Spleen (tissue), 11 donors: Measurements from ENCODE around the gene GALNT16. TPM values are rescaled to one million over a fixed set of nuclear protein-coding genes. Genes with fewer than 3 reads are reported as not detected.
A peak's percentile ranks its signal among the peaks of the same experiment; 100 is the strongest.

Experiments
- DNase-seq: peaks from one replicate; pipeline ENCODE4 v3.0.0-alpha.2; 2020
- H3K27ac ChIP-seq, 8 donors: fragments of 200-600 bp; sonication (generic) in 7 of 8; 1 replicate in 4 of 8; 2 replicates in 4 of 8; pipeline versions ENCODE4 v1.5.0 to v1.8.0; 2016 to 2021; ENCODE audit warnings: inconsistent platforms in 4 of 8, mild to moderate bottlenecking in 4 of 8, moderate library complexity in 1 of 8
- H3K27me3 ChIP-seq, 7 donors: fragments of 200-600 bp; sonication (generic) in 6 of 7; replicated peaks in 1 of 7; 1 replicate in 4 of 7; 2 replicates in 3 of 7; pipeline versions ENCODE4 v1.5.0 to v1.8.0; 2016 to 2021; ENCODE audit warnings: inconsistent platforms in 3 of 7, mild to moderate bottlenecking in 1 of 7
- H3K36me3 ChIP-seq, 6 donors: fragments of 200-600 bp; sonication (generic) in 5 of 6; 1 replicate in 4 of 6; 2 replicates in 2 of 6; pipeline versions ENCODE4 v1.5.0 to v1.8.0; 2016 to 2021; ENCODE audit warnings: inconsistent platforms in 2 of 6
- H3K4me1 ChIP-seq, 6 donors: fragments of 200-600 bp; sonication (generic) in 5 of 6; 1 replicate in 3 of 6; 2 replicates in 3 of 6; pipeline versions ENCODE4 v1.5.0 to v1.8.0; 2016 to 2021; ENCODE audit warnings: inconsistent platforms in 3 of 6
- H3K4me3 ChIP-seq, 8 donors: fragments of 200-600 bp; sonication (generic) in 7 of 8; 1 replicate in 4 of 8; 2 replicates in 4 of 8; pipeline versions ENCODE4 v1.5.0 to v1.8.0; 2016 to 2021; ENCODE audit warnings: inconsistent platforms in 4 of 8, mild to moderate bottlenecking in 4 of 8, moderate library complexity in 2 of 8
- H3K9me3 ChIP-seq, 8 donors: fragments of 200-600 bp; sonication (generic) in 7 of 8; 1 replicate in 4 of 8; 2 replicates in 4 of 8; pipeline versions ENCODE4 v1.5.0 to v1.8.0; 2016 to 2021; ENCODE audit warnings: inconsistent platforms in 4 of 8
- POLR2A ChIP-seq, 3 donors: fragments of 450-650 bp; IDR thresholded peaks; one replicate each; pipeline ENCODE4 v1.5.1; 2017; ENCODE audit warnings: antibody characterized with exemption in 3 of 3, mild to moderate bottlenecking in 1 of 3
- POLR2AphosphoS5 ChIP-seq, 3 donors: sonication (generic); formaldehyde crosslinking; IDR thresholded peaks; one replicate each; pipeline ENCODE4 v1.5.1; 2017; ENCODE audit warnings: antibody characterized with exemption in 3 of 3
- WGBS, 5 donors: extraction: QIAGEN DNeasy Blood & Tissue Kit in 3 of 5; methylation state at CpG; one replicate each; pipeline versions ENCODE4 v1.1.5 to v1.1.7; 2013 to 2018; 5-methylcytosine and 5-hydroxymethylcytosine counted together
- intact Hi-C: fragments of 100-400 bp; cut with DNase I; formaldehyde crosslinking; loops from one replicate; pipeline ENCODE4 v1.15.0; 2023; ENCODE audit warnings: low total_unique reads
- polyA plus RNA-seq, 3 donors: library from polyadenylated mRNA; stranded (reverse); fragments of 200-250 nt; gene quantifications; one replicate each; pipeline ENCODE4 v1.2.1, GENCODE V29; 2013
- total RNA-seq, 7 donors: library from RNA; depleted of rRNA in 3 of 7; stranded (reverse); fragments of >200 nt in 3 of 7; fragmentation: NEBNext Ultra II Directional in 4 of 7; extraction: Animal tissue kit (Norgen Biotek cat#: 25700) in 4 of 7; gene quantifications; one replicate each; pipeline versions ENCODE4 v1.1.0 to v1.2.1, GENCODE V29; 2016 to 2021
- TF ChIP-seq, protein P1 (sequence below), 11 experiments: fragments of 200-600 bp in 7 of 11; fragments of 450-650 bp in 4 of 11; sonication (generic) in 4 of 11; IDR thresholded peaks in 8 of 11; conservative IDR thresholded peaks in 3 of 11; 1 replicate in 7 of 11; 2 replicates in 4 of 11; pipeline versions ENCODE4 v1.4.0 to v1.8.0; 2016 to 2021; ENCODE audit warnings: antibody characterized with exemption in 11 of 11, inconsistent platforms in 4 of 11, mild to moderate bottlenecking in 1 of 11
- donor health status: healthy with polysubstance abuse.
- donor health status: DM: no; HTN: no; CAD: no; lungs with moderate emphysema.
- donor health status: DM: no; HTN: no; CAD: no.
- donor health status: Bipolar disorder and iron deficiency.
- donor health status: healthy.
- donor health status: DM: no; HTN: no; CAD: no.
- donor health status: DM: yes; HTN: yes; CAD: no.

Gene GALNT16
- total and polyA plus RNA-seq, 10 donors, result 2.1 to 36.4 (median 10.0) TPM

GRCh38 chr14:69354383-69355153 is 94.6 kb downstream of the GALNT16 start:
- H3K4me3 ChIP-seq, result peak overlapping the region in 1 of 8 donors; percentile 49
- H3K27me3 ChIP-seq, result peaks cover 0 to 6% (median 0%) of the 10 kb centered on the region in 7 donors
- intact Hi-C loops, result no loop called here
- no peaks in the 10 kb centered on the region for H3K36me3 ChIP-seq
- peak in 2 of 3 donors; percentile 26 to 52 for TF ChIP-seq POLR2AphosphoS5 (IDR thresholded peaks at IDR 0.05)
- no peak for TF ChIP-seq POLR2A (IDR thresholded peaks at IDR 0.05)
- TF ChIP-seq, protein P1, sequence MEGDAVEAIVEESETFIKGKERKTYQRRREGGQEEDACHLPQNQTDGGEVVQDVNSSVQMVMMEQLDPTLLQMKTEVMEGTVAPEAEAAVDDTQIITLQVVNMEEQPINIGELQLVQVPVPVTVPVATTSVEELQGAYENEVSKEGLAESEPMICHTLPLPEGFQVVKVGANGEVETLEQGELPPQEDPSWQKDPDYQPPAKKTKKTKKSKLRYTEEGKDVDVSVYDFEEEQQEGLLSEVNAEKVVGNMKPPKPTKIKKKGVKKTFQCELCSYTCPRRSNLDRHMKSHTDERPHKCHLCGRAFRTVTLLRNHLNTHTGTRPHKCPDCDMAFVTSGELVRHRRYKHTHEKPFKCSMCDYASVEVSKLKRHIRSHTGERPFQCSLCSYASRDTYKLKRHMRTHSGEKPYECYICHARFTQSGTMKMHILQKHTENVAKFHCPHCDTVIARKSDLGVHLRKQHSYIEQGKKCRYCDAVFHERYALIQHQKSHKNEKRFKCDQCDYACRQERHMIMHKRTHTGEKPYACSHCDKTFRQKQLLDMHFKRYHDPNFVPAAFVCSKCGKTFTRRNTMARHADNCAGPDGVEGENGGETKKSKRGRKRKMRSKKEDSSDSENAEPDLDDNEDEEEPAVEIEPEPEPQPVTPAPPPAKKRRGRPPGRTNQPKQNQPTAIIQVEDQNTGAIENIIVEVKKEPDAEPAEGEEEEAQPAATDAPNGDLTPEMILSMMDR (IDR thresholded peaks at IDR 0.05 in 8 of 11, conservative IDR thresholded peaks at IDR 0.05 in 3 of 11), result no peak
- no peaks in the 10 kb centered on the region for H3K9me3 ChIP-seq
- H3K4me1 ChIP-seq, result peaks cover 0 to 27% (median 15%) of the 10 kb centered on the region in 6 donors
- DNase-seq, result peak; percentile 88
- 40 to 52% (median 50%) methylated on average over 11 of the region's 11 CpGs for WGBS, 5 donors
- peak overlapping the region; percentile 22 to 75 (median 46) for H3K27ac ChIP-seq

GRCh38 chr14:69355154-69355597 is 95.2 kb downstream of the GALNT16 start:
- TF ChIP-seq POLR2A (IDR thresholded peaks at IDR 0.05), result no peak
- TF ChIP-seq, protein P1 (IDR thresholded peaks at IDR 0.05 in 8 of 11, conservative IDR thresholded peaks at IDR 0.05 in 3 of 11), result no peak
- no peak for TF ChIP-seq POLR2AphosphoS5 (IDR thresholded peaks at IDR 0.05)
- peak overlapping the region in 6 of 8 donors; percentile 42 to 75 (median 56) for H3K27ac ChIP-seq
- 76 to 97% (median 89%) methylated on average over 6 of the region's 6 CpGs for WGBS, 5 donors
- no peaks in the 10 kb centered on the region for H3K36me3 ChIP-seq
- H3K9me3 ChIP-seq, result no peaks in the 10 kb centered on the region
- peaks cover 0 to 4% (median 0%) of the 10 kb centered on the region in 7 donors for H3K27me3 ChIP-seq
- peaks cover 0 to 27% (median 15%) of the 10 kb centered on the region in 6 donors for H3K4me1 ChIP-seq
- no peak for DNase-seq
- H3K4me3 ChIP-seq, result peak overlapping the region in 1 of 8 donors; percentile 49
- intact Hi-C loops, result no loop called here

DNA sequence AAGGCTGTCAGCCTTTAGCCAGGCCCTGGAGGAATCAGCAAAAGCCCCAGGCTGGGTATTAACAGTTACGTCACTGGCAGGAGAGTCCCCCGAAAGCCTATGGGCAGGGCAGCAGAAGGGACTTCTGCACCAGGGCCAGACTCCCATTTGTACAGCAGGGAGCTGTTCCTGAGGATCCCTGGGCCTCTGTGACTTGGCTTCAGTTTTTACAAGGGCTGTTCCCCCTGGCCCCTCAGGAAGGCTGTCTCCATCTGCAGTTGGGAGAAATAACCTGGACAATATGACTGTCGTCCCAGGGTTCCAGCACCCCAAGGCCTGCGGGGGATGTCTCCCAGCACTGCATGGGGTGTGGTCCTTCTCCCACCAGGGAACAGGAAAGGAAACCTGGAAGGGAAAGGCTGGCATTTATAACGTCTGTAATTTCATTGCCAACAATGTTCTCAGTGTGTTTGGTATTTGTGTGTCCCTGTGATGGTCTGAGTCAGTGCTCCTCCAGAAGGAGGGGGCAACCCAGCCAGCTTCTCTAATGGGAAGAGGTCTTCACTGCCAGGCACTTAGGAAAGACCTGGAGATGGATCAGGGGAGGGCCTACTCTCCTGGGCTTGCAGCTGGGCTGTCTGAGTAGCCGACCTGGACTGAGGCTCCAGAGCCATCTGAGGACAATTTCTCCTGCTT is 95.8 kb downstream of the GALNT16 start:
- Histone ChIP-seq H3K9me3 (no peaks in the 10 kb centered on the region), H3K36me3 (no peaks in the 10 kb centered on the region), H3K4me1 (peaks cover 0 to 30% (median 15%) of the 10 kb centered on the region in 6 donors), H3K27ac (no peak overlapping the region), H3K27me3 (no peaks in the 10 kb centered on the region), H3K4me3 (no peak overlapping the region)
- 64 to 87% (median 76%) methylated on average over 6 of the region's 6 CpGs for WGBS, 5 donors
- intact Hi-C loops, result no loop called here
- no peak for DNase-seq
- TF ChIP-seq POLR2AphosphoS5 (IDR thresholded peaks at IDR 0.05), result no peak
- no peak for TF ChIP-seq POLR2A (IDR thresholded peaks at IDR 0.05)

DNA sequence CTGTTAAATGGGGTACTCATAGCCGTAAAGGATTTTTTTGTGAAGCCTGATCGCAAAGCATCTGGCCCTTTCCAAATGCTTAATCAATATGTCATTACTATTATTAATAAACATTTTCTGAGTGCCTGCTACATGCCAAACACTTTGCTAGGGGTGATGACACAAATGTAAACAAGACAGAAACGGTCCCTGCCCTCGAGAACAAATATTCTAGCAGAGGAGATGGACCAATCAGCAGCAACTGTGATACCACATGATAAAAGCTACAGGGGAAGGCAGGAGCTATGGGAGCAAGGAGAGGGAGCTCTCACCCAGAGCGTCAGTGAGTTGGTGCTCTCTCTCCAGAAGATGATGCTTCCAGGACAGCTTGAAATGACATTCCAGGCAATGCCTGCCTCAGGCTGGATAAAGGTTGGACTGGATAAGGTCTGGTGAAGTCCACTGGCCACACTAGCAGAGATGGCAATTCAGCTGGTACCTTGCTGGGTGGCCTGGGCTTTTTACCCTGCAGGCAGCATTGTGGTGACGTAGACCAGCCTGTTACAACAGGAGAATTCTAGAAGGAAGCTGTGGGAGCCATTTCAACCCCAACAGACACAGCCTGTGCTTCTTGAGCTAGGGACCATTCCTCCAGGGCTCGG is 97.1 kb downstream of the GALNT16 start:
- no peaks in the 10 kb centered on the region for H3K9me3 ChIP-seq
- intact Hi-C loops, result no loop called here
- H3K27me3 ChIP-seq, result no peaks in the 10 kb centered on the region
- DNase-seq, result no peak
- H3K36me3 ChIP-seq, result no peaks in the 10 kb centered on the region
- H3K4me1 ChIP-seq, result peaks cover 0 to 25% (median 15%) of the 10 kb centered on the region in 6 donors
- WGBS, 5 donors, result 78 to 92% (median 88%) methylated on average over 7 of the region's 7 CpGs
- no peak overlapping the region for H3K27ac ChIP-seq
- no peak overlapping the region for H3K4me3 ChIP-seq
- TF ChIP-seq POLR2A (IDR thresholded peaks at IDR 0.05) (no peak), POLR2AphosphoS5 (IDR thresholded peaks at IDR 0.05) (no peak)
- TF ChIP-seq, protein P1 (IDR thresholded peaks at IDR 0.05 in 8 of 11, conservative IDR thresholded peaks at IDR 0.05 in 3 of 11), result no peak
